NCI-H524 (cell line): ENCODE results near the gene SNHG17.

Experiments
- DNase-seq, 2 experiments: peaks; one replicate each; lab custom pipeline; 2025; lab: John Stamatoyannopoulos, UW

The SNHG17 gene

DNA sequence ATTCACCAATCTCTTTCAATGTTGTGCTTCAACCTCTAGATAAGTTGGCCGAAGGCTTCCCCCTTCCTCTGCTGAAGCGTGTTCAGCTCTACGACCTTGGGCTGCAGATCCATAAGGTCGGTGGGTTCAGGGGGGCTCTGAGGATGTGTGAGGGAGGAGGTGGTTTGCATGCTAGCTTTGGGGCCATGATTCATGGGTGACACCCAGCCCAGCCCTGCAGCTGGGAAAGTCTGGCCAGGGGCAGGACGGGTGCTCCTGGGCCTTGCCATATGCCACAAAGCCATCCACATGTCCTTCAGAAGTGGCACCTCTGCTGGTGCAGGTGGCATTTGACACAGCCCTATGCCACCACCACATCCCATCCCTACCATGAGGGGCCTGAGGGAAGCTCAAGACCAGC, 61.2 kb downstream of the SNHG17 start:
- DNase-seq = no peak

DNA sequence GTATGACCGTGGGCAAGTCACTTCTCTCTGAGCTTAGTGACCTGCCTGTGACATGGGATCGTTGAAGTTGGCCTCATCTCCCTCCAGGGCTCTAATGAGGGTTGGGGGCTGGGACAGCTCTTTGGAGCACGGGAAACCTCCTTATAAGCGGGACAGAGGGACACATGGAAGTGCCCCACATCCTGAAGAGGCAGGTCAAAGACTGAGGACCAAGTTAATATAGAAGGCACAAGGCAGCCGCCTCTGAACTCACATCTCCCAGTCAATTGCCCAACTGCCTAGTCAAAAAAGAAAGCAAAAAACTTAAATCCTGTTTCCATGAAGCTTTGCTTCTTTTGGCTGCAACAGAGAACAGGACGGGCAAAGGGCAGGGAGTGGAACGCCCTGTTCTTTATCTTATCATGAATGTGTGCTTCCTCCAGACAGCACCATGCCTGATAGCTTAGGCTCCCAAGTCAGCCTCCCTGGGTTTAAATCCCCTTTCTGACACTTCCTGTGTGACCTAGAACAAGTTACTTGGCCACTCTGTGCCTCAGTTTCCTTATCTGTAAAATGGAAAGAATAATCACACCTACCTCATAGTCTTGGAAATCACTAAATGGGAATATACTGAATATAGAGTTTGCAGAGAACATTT, 61.8 kb downstream of the SNHG17 start:
- DNase-seq = no peak

DNA sequence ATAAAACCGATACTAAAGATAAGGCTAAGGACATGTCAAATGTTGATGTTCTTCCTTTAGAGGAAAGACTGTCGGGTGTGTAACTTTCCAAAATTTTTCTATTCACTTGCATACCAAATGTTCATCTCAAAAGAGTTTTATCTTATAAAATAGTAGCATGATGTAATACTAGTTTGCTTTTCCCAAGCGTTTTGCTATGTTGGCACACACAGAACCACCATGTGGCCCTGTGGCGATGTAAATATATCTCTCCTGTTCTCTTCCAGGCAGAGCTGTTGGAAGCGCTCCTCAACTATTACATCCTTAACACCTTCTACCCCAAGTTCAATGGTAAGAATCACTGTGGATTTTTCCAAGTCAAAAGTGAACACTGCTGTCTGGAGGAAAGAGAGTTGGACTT, 62.3 kb downstream of the SNHG17 start:
- DNase-seq = no peak
